Heart left ventricle (tissue), 16 donors: Measurements from ENCODE around the gene HERC6. TPM values are rescaled to one million over a fixed set of nuclear protein-coding genes. Genes with fewer than 3 reads are reported as not detected.
"Not testable (repeated sequence)": the region's sequence is repeated elsewhere in the genome, so short reads cannot be mapped to it uniquely, and the experiment has no call there.

ENCODE experiments used
- ATAC-seq, 4 donors: fragments of 200-7000 bp; cut with Tn5 transposase; one replicate each; pipeline ENCODE4 v1.9.1; 2020 to 2022; ENCODE audit warnings: moderate library complexity in 4 of 4, mild to moderate bottlenecking in 3 of 4, moderate number of reproducible peaks in 1 of 4
- DNase-seq, 5 donors: peaks; one replicate each; pipeline ENCODE4 v3.0.0-alpha.2; 2020
- H3K27ac ChIP-seq, 12 donors: fragments of 200-600 bp; sonication (generic) in 4 of 12; one replicate each; pipeline versions ENCODE4 v1.5.0 to v1.8.0; 2016 to 2022; ENCODE audit warnings: mild to moderate bottlenecking in 2 of 12
- H3K27me3 ChIP-seq, 9 donors: fragments of 200-600 bp; sonication (generic) in 2 of 9; one replicate each; pipeline versions ENCODE4 v1.5.1 to v1.8.0; 2016 to 2022; ENCODE audit warnings: mild to moderate bottlenecking in 3 of 9
- H3K36me3 ChIP-seq, 9 donors: fragments of 200-600 bp; sonication (generic) in 2 of 9; one replicate each; pipeline versions ENCODE4 v1.5.0 to v1.8.0; 2018 to 2022; ENCODE audit warnings: mild to moderate bottlenecking in 2 of 9
- H3K4me1 ChIP-seq, 12 donors: fragments of 200-600 bp; sonication (generic) in 4 of 12; one replicate each; pipeline versions ENCODE4 v1.5.0 to v1.8.0; 2016 to 2022; ENCODE audit warnings: mild to moderate bottlenecking in 3 of 12
- H3K4me3 ChIP-seq, 12 donors: fragments of 200-600 bp; sonication (generic) in 4 of 12; one replicate each; pipeline versions ENCODE4 v1.5.0 to v1.8.0; 2017 to 2022; ENCODE audit warnings: mild to moderate bottlenecking in 9 of 12, moderate library complexity in 4 of 12
- H3K9me3 ChIP-seq, 12 donors: fragments of 200-600 bp; sonication (generic) in 4 of 12; one replicate each; pipeline versions ENCODE4 v1.5.0 to v1.8.0; 2016 to 2022; ENCODE audit warnings: mild to moderate bottlenecking in 1 of 12
- CTCF ChIP-seq, 12 donors: fragments of 200-600 bp; sonication (generic) in 4 of 12; IDR thresholded peaks; one replicate each; pipeline versions ENCODE4 v1.5.0 to v1.8.0; 2018 to 2022; ENCODE audit warnings: antibody characterized with exemption in 12 of 12, mild to moderate bottlenecking in 5 of 12
- POLR2A ChIP-seq, 2 donors: fragments of 450-650 bp; IDR thresholded peaks; one replicate each; pipeline ENCODE4 v1.6.1; 2017; ENCODE audit warnings: antibody characterized with exemption in 2 of 2, mild to moderate bottlenecking in 2 of 2, moderate library complexity in 2 of 2
- whole genome bisulfite sequencing, 4 donors: extraction: QIAGEN DNeasy Blood & Tissue Kit in 2 of 4; methylation state at CpG; one replicate each; pipeline versions ENCODE4 v1.1.5 to v1.1.7; 2013 to 2018; 5-methylcytosine and 5-hydroxymethylcytosine counted together
- intact Hi-C, 10 donors: fragments of 100-400 bp; cut with DNase I; formaldehyde crosslinking; loops; one replicate each; pipeline versions ENCODE4 v1.11.1 to v1.14.2; 2022
- polyA plus RNA-seq, 2 donors: library from polyadenylated mRNA; stranded (reverse); fragments of 200-250 nt; gene quantifications; one replicate each; pipeline ENCODE4 v1.2.3, GENCODE V29; 2013
- total RNA-seq, 9 donors: library from RNA; depleted of rRNA in 2 of 9; stranded (reverse); fragments of >200 nt in 2 of 9; fragmentation: NEBNext Ultra II Directional in 3 of 9; extraction: Animal tissue kit (Norgen Biotek cat#: 25700) in 3 of 9; gene quantifications; one replicate each; pipeline versions ENCODE4 v1.1.0 to v1.2.4, GENCODE V29; 2016 to 2023
- donor health status: ischemic (EF 13 %, LVEDD 7.1; RV severe dilation, severe dysfunction).
- donor health status: healthy with polysubstance abuse.
- donor health status: DM: no; HTN: yes; CAD: no.
- donor health status: DM: no; HTN: no; CAD: no.
- donor health status: ischemic (EF 25% LVEDD 6.9; RV normal size, moderate dysfunction).
- donor health status: ischemic (EF 25% LVEDD 5.7; RV mildly dilated, moderate dysfunction).
- donor health status: healthy.
- donor health status: DM: yes; HTN: yes; CAD: no.
- donor health status: ischemic (EF 35%, LVEDD 5.7; RV mildly dilated, moderate dysfunction).
- donor health status: nonischemic (EF 11% LVEDD 7.7; RV severe dilation, severe dysfunction).
- donor health status: DM: yes; HTN: yes; CAD: no.
- donor health status: PGD.
- donor health status: ischemic (EF 29% LVEDD 5.4; RV normal size, mild dysfunction).
- donor health status: nonischemic (EF 23%, LVEDD 6.1; RV moderate dilation, normal function).

Gene HERC6
- total and polyA plus RNA-seq, 11 donors = 2.3 to 22.0 (median 11.7) TPM

- 82 to 91% (median 86%) methylated on average over 2 of the region's 2 CpGs for WGBS, 4 donors
- DNase-seq (no peak), ATAC-seq (no peak)
- no peak overlapping the region for H3K4me3 ChIP-seq
- no peaks in the 10 kb centered on the region for H3K27me3 ChIP-seq
- TF ChIP-seq POLR2A (IDR thresholded peaks at IDR 0.05) (no peak), CTCF (IDR thresholded peaks at IDR 0.05) (no peak)
- intact Hi-C loops = no loop called here
- H3K27ac ChIP-seq = no peak overlapping the region
- no peaks in the 10 kb centered on the region for H3K9me3 ChIP-seq
- H3K4me1 ChIP-seq = no peaks in the 10 kb centered on the region
- peaks cover 0 to 81% (median 27%) of the 10 kb centered on the region in 9 donors for H3K36me3 ChIP-seq
Measured at GRCh38 chr4:88422403-88422802, 43.8 kb downstream of the HERC6 start.

- DNase-seq = no peak
- peaks cover 0 to 10% (median 0%) of the 10 kb centered on the region in 12 donors for H3K9me3 ChIP-seq
- H3K4me1 ChIP-seq = no peaks in the 10 kb centered on the region
- no peak overlapping the region for H3K4me3 ChIP-seq
- ATAC-seq = no peak
- no peak overlapping the region for H3K27ac ChIP-seq
- TF ChIP-seq POLR2A (IDR thresholded peaks at IDR 0.05) (no peak), CTCF (IDR thresholded peaks at IDR 0.05) (no peak)
- H3K27me3 ChIP-seq = no peaks in the 10 kb centered on the region
- intact Hi-C loops = no loop called here
- H3K36me3 ChIP-seq = peaks cover 0 to 95% (median 57%) of the 10 kb centered on the region in 9 donors
- 49 to 71% (median 57%) methylated on average over 1 of the region's 1 CpG for WGBS, 4 donors
Measured at GRCh38 chr4:88429401-88429800, 50.7 kb downstream of the HERC6 start.

- TF ChIP-seq POLR2A (IDR thresholded peaks at IDR 0.05) = no peak
- no peak for TF ChIP-seq CTCF (IDR thresholded peaks at IDR 0.05)
- Histone ChIP-seq H3K27me3 (no peaks in the 10 kb centered on the region), H3K4me3 (no peak overlapping the region), H3K9me3 (peaks cover 0 to 10% (median 0%) of the 10 kb centered on the region in 12 donors), H3K4me1 (no peaks in the 10 kb centered on the region), H3K27ac (no peak overlapping the region), H3K36me3 (peaks cover 0 to 100% (median 71%) of the 10 kb centered on the region in 9 donors)
- WGBS, 4 donors = 93 to 98% (median 97%) methylated on average over 1 of the region's 1 CpG
- intact Hi-C loops = no loop called here
- DNase-seq = no peak
- ATAC-seq = no peak
Measured at GRCh38 chr4:88435987-88436693, 57.5 kb downstream of the HERC6 start.

- H3K4me3 ChIP-seq, intact Hi-C loops, ATAC-seq, DNase-seq, H3K4me1 ChIP-seq, H3K27ac ChIP-seq, H3K9me3 ChIP-seq, H3K27me3 ChIP-seq: not testable (repeated sequence)
- 96 to 99% (median 98%) methylated on average over 4 of the region's 4 CpGs for WGBS, 4 donors
- H3K36me3 ChIP-seq = peaks cover 0 to 100% (median 74%) of the 10 kb centered on the region in 9 donors
Measured at GRCh38 chr4:88437873-88438272, 59.2 kb downstream of the HERC6 start.
